Activated CD8-positive, alpha-beta T cell treated with anti-CD3 and anti-CD28 coated beads for 36 hours (primary cell): ENCODE measurements around the gene SND1. TPM values are rescaled to one million over a fixed set of nuclear protein-coding genes. Genes with fewer than 3 reads are reported as not detected.

Experiments
- ATAC-seq: fragments of 200-7000 bp; cut with Tn5 transposase; one replicate; pipeline ENCODE4 v1.10.0; 2021; ENCODE audit warnings: mild to moderate bottlenecking, moderate library complexity
- CTCF ChIA-PET: fragments of 350-600 bp; sonication (Branson Sonifier 250); formaldehyde crosslinking; loops from one replicate; lab custom pipeline; 2021; ENCODE audit warnings: antibody characterized with exemption; lab: Charles Lee
- POLR2A ChIA-PET: fragments of 350-600 bp; sonication (Branson Sonifier 250); formaldehyde crosslinking; loops from one replicate; lab custom pipeline; 2021; ENCODE audit warnings: antibody characterized with exemption; lab: Charles Lee
- DNase-seq: peaks from one replicate; pipeline ENCODE4 v3.0.0-alpha.2; 2020
- H3K27ac Mint-ChIP-seq: one replicate; pipeline ENCODE4 v1.8.0; 2021; ENCODE audit warnings: mild to moderate bottlenecking, mixed read lengths
- H3K27me3 Mint-ChIP-seq: one replicate; pipeline ENCODE4 v1.8.0; 2021; ENCODE audit warnings: mixed read lengths
- H3K36me3 Mint-ChIP-seq: one replicate; pipeline ENCODE4 v1.8.0; 2021; ENCODE audit warnings: low read depth, mixed read lengths
- H3K4me1 Mint-ChIP-seq: one replicate; pipeline ENCODE4 v1.8.0; 2021; ENCODE audit warnings: low read depth, mixed read lengths
- H3K4me3 Mint-ChIP-seq: one replicate; pipeline ENCODE4 v1.8.0; 2021; ENCODE audit warnings: mild to moderate bottlenecking, moderate library complexity, mixed read lengths
- H3K9me3 Mint-ChIP-seq: one replicate; pipeline ENCODE4 v1.8.0; 2021; ENCODE audit warnings: mixed read lengths
- CTCF ChIP-seq: fragments of 200-600 bp; IDR thresholded peaks from one replicate; pipeline ENCODE4 v1.8.0; 2022; ENCODE audit warnings: antibody characterized with exemption, mild to moderate bottlenecking
- intact Hi-C: fragments of 100-400 bp; cut with micrococcal nuclease; formaldehyde crosslinking; loops from one replicate; pipeline ENCODE4 v1.10.0; 2022
- total RNA-seq, 2 experiments: library from RNA; stranded (reverse); gene quantifications; one replicate each; pipeline ENCODE4 v1.2.3, GENCODE V29; 2021

Gene SND1
- total RNA-seq, 2 experiments from 2014 or later, result 206 to 208 TPM

- ChIA-PET POLR2A (no interaction called here), CTCF (interaction anchor here (1.6 kb wide), 1 partner anchor 232 kb away, joined by 4 read pairs; no protein-coding TSS in a partner anchor)
- Mint-ChIP-seq H3K4me1 (peaks cover 11% of the 10 kb centered on the region), H3K27me3 (no peaks in the 10 kb centered on the region), H3K36me3 (peaks cover 65% of the 10 kb centered on the region), H3K4me3 (no peak overlapping the region), H3K9me3 (peaks cover 19% of the 10 kb centered on the region), H3K27ac (no peak overlapping the region)
- ATAC-seq, result no peak
- no peak for DNase-seq
- TF ChIP-seq CTCF, result no peak
- intact Hi-C loops, result no loop called here
These were observed 324.7 kb downstream of the SND1 start for GRCh38 chr7:127976738-127977120.

GRCh38 chr7:127978421-127978820 is 326.4 kb downstream of the SND1 start:
- ATAC-seq (no peak), DNase-seq (no peak)
- Mint-ChIP-seq H3K36me3 (peaks cover 62% of the 10 kb centered on the region), H3K4me3 (no peak overlapping the region), H3K9me3 (peaks cover 19% of the 10 kb centered on the region), H3K4me1 (peaks cover 22% of the 10 kb centered on the region), H3K27me3 (no peaks in the 10 kb centered on the region), H3K27ac (no peak overlapping the region)
- ChIA-PET POLR2A (no interaction called here), CTCF (no interaction called here)
- no peak for TF ChIP-seq CTCF
- intact Hi-C loops, result no loop called here

- no peaks in the 10 kb centered on the region for H3K27me3 Mint-ChIP-seq
- H3K4me3 Mint-ChIP-seq, result no peak overlapping the region
- no peak for TF ChIP-seq CTCF
- H3K9me3 Mint-ChIP-seq, result peaks cover 19% of the 10 kb centered on the region
- peaks cover 28% of the 10 kb centered on the region for H3K4me1 Mint-ChIP-seq
- ChIA-PET CTCF (interaction anchor here (2.3 kb wide), 1 partner anchor 30 kb away, joined by 5 read pairs; no protein-coding TSS in a partner anchor), POLR2A (no interaction called here)
- peaks cover 59% of the 10 kb centered on the region for H3K36me3 Mint-ChIP-seq
- DNase-seq, result no peak
- no peak for ATAC-seq
- H3K27ac Mint-ChIP-seq, result no peak overlapping the region
- intact Hi-C loops, result no loop called here
These were observed 327.2 kb downstream of the SND1 start for GRCh38 chr7:127979113-127979727.

GRCh38 chr7:127979728-127980126 is 327.7 kb downstream of the SND1 start:
- Mint-ChIP-seq H3K9me3 (peaks cover 19% of the 10 kb centered on the region), H3K27ac (no peak overlapping the region), H3K36me3 (peaks cover 54% of the 10 kb centered on the region), H3K4me3 (no peak overlapping the region), H3K4me1 (peaks cover 30% of the 10 kb centered on the region), H3K27me3 (no peaks in the 10 kb centered on the region)
- ATAC-seq, result no peak
- POLR2A ChIA-PET, result no interaction called here
- intact Hi-C loops, result no loop called here
- CTCF ChIA-PET, result interaction anchor here (2.3 kb wide), 1 partner anchor 31 kb away, joined by 5 read pairs; no protein-coding TSS in a partner anchor
- DNase-seq, result no peak
- no peak for TF ChIP-seq CTCF

GRCh38 chr7:127980901-127981300 is 328.9 kb downstream of the SND1 start:
- ChIA-PET POLR2A (interaction anchor here (0.6 kb wide), 1 partner anchor 40 kb away, joined by 3 read pairs; no protein-coding TSS in a partner anchor), CTCF (interaction anchor here (2.3 kb wide), 1 partner anchor 32 kb away, joined by 5 read pairs; no protein-coding TSS in a partner anchor)
- Mint-ChIP-seq H3K36me3 (peaks cover 43% of the 10 kb centered on the region), H3K27me3 (no peaks in the 10 kb centered on the region), H3K4me3 (no peak overlapping the region), H3K27ac (no peak overlapping the region), H3K9me3 (peaks cover 19% of the 10 kb centered on the region), H3K4me1 (peaks cover 30% of the 10 kb centered on the region)
- intact Hi-C loops, result no loop called here
- no peak for DNase-seq
- no peak for TF ChIP-seq CTCF
- no peak for ATAC-seq
